Dedifferentiated amniotic fluid mesenchymal stem cell (primary cell): Measurements from ENCODE around the gene MLKL.

ENCODE experiments used
- DNase-seq: peaks from one replicate; pipeline ENCODE4 v3.0.0-alpha.2; 2016; ENCODE audit errors: extremely low spot score

MLKL gene

DNA sequence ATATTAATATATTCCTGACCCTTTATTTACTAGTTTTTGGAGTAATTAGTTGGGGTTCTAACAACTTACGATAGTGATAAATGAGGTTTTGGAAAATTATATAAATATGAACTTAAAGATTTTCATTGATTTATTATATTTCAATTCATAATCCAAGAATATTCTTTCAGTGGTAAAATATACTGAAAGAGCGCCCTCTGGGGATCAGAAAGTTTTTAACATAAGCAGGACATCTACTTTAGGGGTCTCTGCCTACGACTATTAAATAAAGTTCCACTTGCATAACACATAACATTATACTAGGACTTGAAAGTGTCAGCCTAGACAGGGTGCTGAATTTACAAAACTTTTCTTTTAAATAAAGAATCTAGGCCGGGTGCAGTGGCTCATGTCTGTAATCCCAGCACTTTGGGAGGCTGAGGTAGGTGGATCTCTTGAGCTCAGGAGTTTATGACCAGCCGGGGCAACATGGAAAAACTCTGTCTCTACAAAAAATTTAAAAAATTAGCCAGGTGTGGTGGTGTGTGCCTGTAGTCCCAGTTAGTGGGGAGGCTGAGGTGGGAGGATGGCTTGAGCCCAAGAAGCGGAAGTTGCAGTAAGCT lies 49.6 kb downstream of the MLKL start:
- DNase-seq, result no peak

DNA sequence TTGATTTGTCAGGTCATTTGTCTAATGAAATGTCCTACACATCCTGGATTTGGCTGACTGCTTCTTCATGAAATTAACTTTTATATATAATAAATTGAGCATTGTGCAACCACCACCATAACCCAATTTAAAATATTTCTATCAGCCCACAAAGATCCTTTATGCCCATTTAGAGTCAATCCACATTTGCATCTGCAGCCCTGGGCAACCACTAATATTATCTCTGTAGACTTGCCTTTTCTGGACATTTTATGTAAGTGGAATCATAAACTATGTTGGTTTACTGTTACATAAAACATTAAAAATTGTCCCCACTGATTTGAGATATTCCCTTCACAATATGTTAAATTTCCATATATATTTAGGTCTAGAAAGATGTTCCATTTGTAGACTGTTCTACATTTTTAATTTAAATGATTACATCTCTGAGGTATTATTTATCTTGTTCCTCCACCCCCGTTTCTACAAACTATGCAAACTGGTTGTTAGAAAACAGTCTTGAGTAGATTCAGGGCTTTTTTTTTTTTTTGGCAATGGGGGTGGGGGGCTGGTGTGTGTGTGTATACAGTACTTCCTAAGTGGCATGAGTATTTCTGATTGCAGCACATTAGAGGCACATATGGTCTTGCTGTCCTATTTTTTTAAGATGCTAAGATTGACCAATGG lies 50.7 kb downstream of the MLKL start:
- no peak for DNase-seq

DNA sequence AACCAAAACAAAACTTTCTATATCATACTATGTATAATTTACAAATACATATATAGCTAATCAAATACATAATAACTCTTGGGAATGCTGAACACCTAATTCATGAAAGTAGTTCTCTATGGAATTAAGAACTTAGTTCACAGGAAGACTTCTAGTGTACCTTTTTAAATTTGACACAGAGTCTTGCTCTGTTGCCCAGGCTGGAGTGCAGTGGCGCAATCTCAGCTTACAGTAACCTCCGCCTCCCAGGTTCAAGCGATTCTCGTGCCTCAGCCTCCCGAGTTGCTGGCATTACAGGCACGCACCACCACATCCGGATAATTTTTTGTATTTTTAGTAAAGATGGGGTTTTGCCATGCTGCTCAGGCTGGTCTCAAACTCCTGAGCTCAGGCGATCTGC lies 58.7 kb downstream of the MLKL start:
- DNase-seq, result no peak

DNA sequence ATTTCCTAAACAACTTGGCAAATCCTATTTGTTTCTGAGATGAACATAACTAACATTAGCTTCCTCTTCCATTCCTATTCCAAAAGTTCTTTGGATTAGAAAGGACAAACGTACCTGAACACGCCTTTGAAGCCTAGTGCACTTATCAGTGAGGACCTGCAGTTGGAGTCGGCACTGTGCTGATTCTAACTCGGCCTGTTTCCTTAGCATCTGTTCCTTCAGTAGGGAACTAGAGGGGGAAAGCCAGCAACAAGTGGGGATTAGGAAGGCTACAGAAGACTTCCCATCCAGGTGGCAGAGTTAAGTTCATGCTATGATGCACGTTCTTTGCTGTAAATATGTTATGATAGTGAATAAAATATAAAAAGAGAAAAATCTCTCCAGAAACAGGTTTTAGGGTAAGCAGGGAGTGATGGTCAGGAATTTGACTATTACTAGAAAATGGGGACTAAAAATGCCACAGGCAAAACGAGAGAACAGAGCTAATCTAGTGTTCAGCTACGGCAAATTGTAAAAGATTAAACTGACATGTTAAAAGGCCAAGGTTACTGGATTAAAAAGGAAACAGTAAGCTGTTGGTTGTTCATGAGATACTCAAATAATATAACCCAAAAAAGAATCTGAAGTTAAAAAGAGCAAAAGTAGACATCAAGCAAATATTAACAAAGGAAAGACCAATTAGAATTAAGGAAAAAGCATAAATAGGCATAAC lies 62.8 kb downstream of the MLKL start:
- DNase-seq, result no peak

DNA sequence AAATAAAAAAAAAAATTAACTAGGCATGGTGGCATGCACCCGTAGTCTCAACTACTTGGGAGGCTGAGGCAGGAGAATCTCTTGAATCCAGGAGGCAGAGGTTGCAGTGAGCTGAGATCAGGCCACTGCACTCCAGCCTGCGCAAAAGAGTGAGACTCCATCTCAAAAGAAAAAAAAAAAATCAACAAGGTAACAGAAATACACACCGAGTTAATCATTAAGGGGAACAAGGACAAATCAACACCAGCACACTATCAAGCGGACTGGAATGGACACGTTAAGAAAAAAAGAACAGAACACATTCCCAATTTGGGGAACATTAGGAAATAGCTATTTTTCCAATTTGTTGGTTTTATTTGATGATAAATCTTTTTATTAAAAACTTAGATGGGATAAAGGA lies 65.4 kb downstream of the MLKL start:
- DNase-seq, result no peak

GRCh38 chr16:74633686-74634085 lies 67.0 kb downstream of the MLKL start:
- no peak for DNase-seq

DNA sequence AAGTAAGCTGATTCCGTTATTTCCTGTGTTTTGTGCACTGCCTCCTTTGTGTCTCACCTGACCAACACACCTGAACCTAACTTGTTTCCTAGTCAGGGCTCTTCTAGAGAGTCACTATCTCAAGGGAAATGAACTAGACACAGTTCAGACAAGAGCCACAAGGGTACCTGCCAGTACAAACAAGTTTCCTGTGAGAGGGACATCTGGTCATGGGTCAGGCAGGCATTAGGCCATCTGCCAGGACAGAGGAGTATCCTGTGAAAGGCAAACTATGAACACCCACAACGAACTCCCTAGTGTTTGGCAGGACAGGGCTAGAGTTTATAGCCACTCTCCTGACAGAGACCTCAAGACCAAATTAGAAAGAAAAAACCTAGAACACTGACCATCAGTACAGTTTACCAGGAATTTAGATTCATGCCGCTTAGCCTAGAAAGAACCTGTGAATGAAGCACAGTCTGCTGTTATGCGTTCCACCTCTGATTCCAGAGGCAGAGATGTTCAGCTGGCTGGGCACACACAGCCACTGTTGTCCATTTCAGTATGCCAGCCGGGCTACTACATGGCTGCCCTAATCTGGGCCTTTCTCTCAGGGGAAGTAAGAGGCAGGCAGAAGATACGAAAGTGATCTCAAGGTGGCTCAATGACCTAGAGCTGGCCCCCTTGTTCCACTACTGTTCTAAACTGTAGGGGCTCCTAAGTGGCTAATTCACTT lies 73.0 kb downstream of the MLKL start:
- no peak for DNase-seq

DNA sequence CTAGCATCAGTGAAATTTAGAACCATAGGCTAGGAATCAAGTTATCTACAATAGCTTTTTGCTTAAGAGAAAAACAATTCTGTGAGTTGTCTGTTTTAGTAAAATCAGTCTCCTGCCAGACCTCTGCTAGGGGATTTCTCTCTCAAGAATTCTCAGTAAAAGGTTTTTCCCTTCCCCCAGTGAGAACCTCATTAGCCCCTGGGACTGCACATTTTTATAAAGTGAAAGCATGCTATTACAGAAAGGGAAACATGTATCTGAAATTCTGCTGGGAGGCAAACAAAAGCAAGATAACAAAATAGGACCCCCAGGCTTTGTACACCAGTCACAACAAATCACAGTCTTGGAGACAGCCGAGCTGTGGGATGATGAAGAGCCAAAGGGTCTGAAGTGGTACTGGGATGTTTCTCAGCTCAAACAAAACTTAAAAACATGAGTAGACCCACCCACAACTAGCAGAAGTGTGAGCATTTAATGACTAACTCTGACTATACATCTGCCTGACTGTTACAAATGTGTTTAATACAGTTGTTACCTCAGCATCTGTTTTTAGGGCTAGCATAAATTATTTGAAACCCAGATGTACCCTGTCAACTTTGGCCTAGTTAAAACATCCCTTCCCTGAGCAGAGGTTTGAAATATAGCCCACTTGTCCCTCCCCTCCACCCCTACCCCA lies 73.8 kb downstream of the MLKL start:
- no peak for DNase-seq

- no peak for DNase-seq
Observed at GRCh38 chr16:74625500-74626350, 74.9 kb downstream of the MLKL start.

DNA sequence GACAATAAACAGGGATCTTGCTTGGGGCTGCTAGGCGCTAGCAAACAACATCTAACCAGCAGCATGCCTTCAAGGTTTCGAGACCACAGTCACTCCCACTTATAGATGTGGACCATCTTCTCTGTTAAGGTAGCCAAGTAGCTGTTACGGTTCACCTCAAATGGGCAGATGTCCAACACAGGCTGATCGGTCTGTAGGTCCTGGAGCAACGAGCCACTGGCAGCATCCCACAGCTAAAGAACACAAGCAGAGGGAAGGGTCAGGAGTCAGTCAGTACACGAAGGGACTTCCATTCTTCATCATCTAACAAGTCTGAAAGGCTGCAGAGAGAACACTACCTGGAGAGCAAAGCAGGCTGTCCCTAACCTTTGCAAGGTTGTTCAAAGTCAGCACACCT lies 76.8 kb downstream of the MLKL start:
- no peak for DNase-seq

DNA sequence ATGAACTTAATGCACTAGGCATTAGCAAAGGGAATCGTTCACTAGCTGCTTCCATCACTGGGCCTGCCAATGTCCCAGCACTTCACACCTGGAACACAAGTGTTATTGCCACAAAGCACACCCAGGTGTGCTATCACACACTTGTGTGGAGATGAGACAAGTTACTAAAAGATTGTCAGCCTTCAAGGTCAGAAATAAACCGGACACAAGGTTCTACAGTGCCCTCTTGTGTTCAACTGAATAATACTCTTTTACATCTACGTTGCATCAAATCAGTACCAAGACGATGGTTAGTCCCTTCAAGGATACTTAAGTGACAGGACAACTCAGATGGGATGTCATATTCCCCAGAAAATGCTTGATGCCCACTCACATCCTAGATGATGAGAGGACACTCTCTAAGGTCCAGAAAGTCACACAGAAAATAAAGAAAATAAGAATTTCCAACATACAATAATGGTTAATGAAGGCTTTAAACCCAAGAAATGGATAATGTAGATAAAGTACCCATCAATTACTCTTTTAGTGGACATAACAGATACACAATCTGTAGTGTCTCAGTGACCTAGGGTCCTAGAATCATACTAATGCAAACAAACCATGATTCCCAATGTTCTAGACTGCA lies 77.3 kb downstream of the MLKL start:
- DNase-seq, result peak; percentile 61

GRCh38 chr16:74622005-74622404 lies 78.7 kb downstream of the MLKL start:
- no peak for DNase-seq
